Measurements from ENCODE around the gene CLDN15.

DNA sequence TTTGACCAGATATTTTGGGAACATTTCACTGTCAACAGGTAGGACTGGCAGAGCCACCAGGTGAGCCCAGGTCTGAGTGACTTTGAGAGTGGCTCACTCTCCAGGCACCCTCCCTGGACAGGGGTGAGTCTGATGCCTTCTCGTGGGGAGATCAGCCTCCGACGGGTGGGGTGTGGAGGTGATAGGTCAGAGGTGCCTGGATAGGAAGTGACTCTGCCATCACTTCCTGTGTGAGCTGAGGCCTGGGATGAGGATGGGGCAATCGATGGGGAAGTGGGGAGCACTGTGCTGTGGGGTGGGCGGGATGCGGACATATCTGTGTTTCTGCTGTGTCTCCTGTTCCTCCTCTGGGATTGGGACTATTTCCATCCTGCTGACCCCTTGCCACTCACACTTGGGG, 49.4 kb upstream of the CLDN15 start:
- TF ChIP-seq, protein P1, sequence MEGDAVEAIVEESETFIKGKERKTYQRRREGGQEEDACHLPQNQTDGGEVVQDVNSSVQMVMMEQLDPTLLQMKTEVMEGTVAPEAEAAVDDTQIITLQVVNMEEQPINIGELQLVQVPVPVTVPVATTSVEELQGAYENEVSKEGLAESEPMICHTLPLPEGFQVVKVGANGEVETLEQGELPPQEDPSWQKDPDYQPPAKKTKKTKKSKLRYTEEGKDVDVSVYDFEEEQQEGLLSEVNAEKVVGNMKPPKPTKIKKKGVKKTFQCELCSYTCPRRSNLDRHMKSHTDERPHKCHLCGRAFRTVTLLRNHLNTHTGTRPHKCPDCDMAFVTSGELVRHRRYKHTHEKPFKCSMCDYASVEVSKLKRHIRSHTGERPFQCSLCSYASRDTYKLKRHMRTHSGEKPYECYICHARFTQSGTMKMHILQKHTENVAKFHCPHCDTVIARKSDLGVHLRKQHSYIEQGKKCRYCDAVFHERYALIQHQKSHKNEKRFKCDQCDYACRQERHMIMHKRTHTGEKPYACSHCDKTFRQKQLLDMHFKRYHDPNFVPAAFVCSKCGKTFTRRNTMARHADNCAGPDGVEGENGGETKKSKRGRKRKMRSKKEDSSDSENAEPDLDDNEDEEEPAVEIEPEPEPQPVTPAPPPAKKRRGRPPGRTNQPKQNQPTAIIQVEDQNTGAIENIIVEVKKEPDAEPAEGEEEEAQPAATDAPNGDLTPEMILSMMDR (IDR thresholded peaks at IDR 0.05): no peak
- TF ChIP-seq POLR2A (IDR thresholded peaks at IDR 0.05): no peak

Measured in testis (tissue), 2 donors.